ENCODE measurements around the gene APOBEC3F. TPM values are rescaled to one million over a fixed set of nuclear protein-coding genes. Genes with fewer than 3 reads are reported as not detected.
"Not testable (repeated sequence)": the region's sequence is repeated elsewhere in the genome, so short reads cannot be mapped to it uniquely, and the experiment has no call there.

APOBEC3F gene
- total RNA-seq, 3 donors from 2014 or later (not counting 1 experiment from before 2014, with no cell fraction given) = 30.1 to 54.4 (median 41.0) TPM

- Mint-ChIP-seq H3K4me1 (peaks cover 16 to 37% of the 10 kb centered on the region in 2 donors), H3K36me3 (no peaks in the 10 kb centered on the region), H3K27me3 (ENCODE audit: low read depth in 2 of 2) (no peaks in the 10 kb centered on the region), H3K27ac (peak overlapping the region; percentile 90 to 93), H3K4me3 (peak overlapping the region; percentile 91), H3K9me3 (no peaks in the 10 kb centered on the region)
- DNase-seq (no peak), ATAC-seq (no peak)
- no peak for TF ChIP-seq CTCF (IDR thresholded peaks at IDR 0.05)
- peaks cover 22% of the 10 kb centered on the region for H3K4me1 ChIP-seq (ENCODE audit: control insufficient read depth, insufficient read depth, low read length)
- no peaks in the 10 kb centered on the region for H3K27me3 ChIP-seq (ENCODE audit: control insufficient read depth, insufficient read depth, low read length)
- intact Hi-C loops (cut with micrococcal nuclease) = no loop called here
- peak overlapping the region; percentile 89 for H3K27ac ChIP-seq (ENCODE audit: low read length)
- H3K4me3 ChIP-seq (ENCODE audit: low read length) = peak overlapping the region; percentile 76
- H3K9me3 ChIP-seq (ENCODE audit: control insufficient read depth, insufficient read depth, low read length) = no peaks in the 10 kb centered on the region
- H3K36me3 ChIP-seq (ENCODE audit: control insufficient read depth, insufficient read depth, low read length) = no peaks in the 10 kb centered on the region
- 94% methylated on average over 19 of the region's 19 CpGs for WGBS (ENCODE audit: insufficient coverage)
Observed at GRCh38 chr22:39039306-39040126, 1.1 kb upstream of the APOBEC3F start.

GRCh38 chr22:39040155-39040537, 518 bp upstream of the APOBEC3F start:
- H3K27me3 ChIP-seq (ENCODE audit: control insufficient read depth, insufficient read depth, low read length); ATAC-seq; H3K36me3 Mint-ChIP-seq; H3K36me3 ChIP-seq (ENCODE audit: control insufficient read depth, insufficient read depth, low read length); H3K9me3 ChIP-seq (ENCODE audit: control insufficient read depth, insufficient read depth, low read length); intact Hi-C loops (cut with micrococcal nuclease); H3K27me3 Mint-ChIP-seq (ENCODE audit: low read depth in 2 of 2); H3K9me3 Mint-ChIP-seq: not testable (repeated sequence)
- H3K27ac Mint-ChIP-seq = peak overlapping the region; percentile 90 to 93
- WGBS (ENCODE audit: insufficient coverage) = 83% methylated on average over 2 of the region's 14 CpGs
- Histone ChIP-seq H3K27ac (ENCODE audit: low read length) (peak overlapping the region; percentile 89), H3K4me3 (ENCODE audit: low read length) (peak overlapping the region; percentile 76), H3K4me1 (ENCODE audit: control insufficient read depth, insufficient read depth, low read length) (peaks cover 24% of the 10 kb centered on the region)
- peaks cover 16 to 43% of the 10 kb centered on the region in 2 donors for H3K4me1 Mint-ChIP-seq
- peak overlapping the region; percentile 91 for H3K4me3 Mint-ChIP-seq
- peak in 1 of 2 donors; percentile 23 for DNase-seq

- no peak for ATAC-seq
- Mint-ChIP-seq H3K27ac (peak overlapping the region; percentile 90 to 93), H3K4me3 (peak overlapping the region; percentile 91), H3K9me3 (no peaks in the 10 kb centered on the region), H3K4me1 (peaks cover 29 to 60% of the 10 kb centered on the region in 2 donors), H3K27me3 (ENCODE audit: low read depth in 2 of 2) (no peaks in the 10 kb centered on the region), H3K36me3 (no peaks in the 10 kb centered on the region)
- Histone ChIP-seq H3K27ac (ENCODE audit: low read length) (peak overlapping the region; percentile 89), H3K4me3 (ENCODE audit: low read length) (peak overlapping the region; percentile 76), H3K9me3 (ENCODE audit: control insufficient read depth, insufficient read depth, low read length) (no peaks in the 10 kb centered on the region), H3K4me1 (ENCODE audit: control insufficient read depth, insufficient read depth, low read length) (peaks cover 27% of the 10 kb centered on the region), H3K36me3 (ENCODE audit: control insufficient read depth, insufficient read depth, low read length) (peaks cover 8% of the 10 kb centered on the region), H3K27me3 (ENCODE audit: control insufficient read depth, insufficient read depth, low read length) (no peaks in the 10 kb centered on the region)
- intact Hi-C loops (cut with micrococcal nuclease) = no loop called here
- DNase-seq = no peak
- WGBS (ENCODE audit: insufficient coverage) = 88% methylated on average over 7 of the region's 7 CpGs
- TF ChIP-seq CTCF (IDR thresholded peaks at IDR 0.05) = no peak
Observed at GRCh38 chr22:39041908-39042307, 1.2 kb downstream of the APOBEC3F start.

- H3K27me3 Mint-ChIP-seq (ENCODE audit: low read depth in 2 of 2); H3K4me3 Mint-ChIP-seq; intact Hi-C loops (cut with micrococcal nuclease); H3K27me3 ChIP-seq (ENCODE audit: control insufficient read depth, insufficient read depth, low read length); H3K36me3 Mint-ChIP-seq; H3K9me3 Mint-ChIP-seq; ATAC-seq; H3K4me3 ChIP-seq (ENCODE audit: low read length); H3K36me3 ChIP-seq (ENCODE audit: control insufficient read depth, insufficient read depth, low read length); DNase-seq; H3K9me3 ChIP-seq (ENCODE audit: control insufficient read depth, insufficient read depth, low read length); H3K27ac ChIP-seq (ENCODE audit: low read length): not testable (repeated sequence)
- 99% methylated on average over 12 of the region's 18 CpGs for WGBS (ENCODE audit: insufficient coverage)
- Mint-ChIP-seq H3K4me1 (peaks cover 29 to 65% of the 10 kb centered on the region in 2 donors), H3K27ac (peak overlapping the region in 1 of 2 donors; percentile 90)
- peaks cover 27% of the 10 kb centered on the region for H3K4me1 ChIP-seq (ENCODE audit: control insufficient read depth, insufficient read depth, low read length)
Observed at GRCh38 chr22:39043063-39043462, 2.4 kb downstream of the APOBEC3F start.

- H3K36me3 Mint-ChIP-seq; H3K4me3 ChIP-seq (ENCODE audit: low read length); intact Hi-C loops (cut with micrococcal nuclease); H3K4me3 Mint-ChIP-seq; H3K27me3 ChIP-seq (ENCODE audit: control insufficient read depth, insufficient read depth, low read length); H3K9me3 Mint-ChIP-seq; H3K27me3 Mint-ChIP-seq (ENCODE audit: low read depth in 2 of 2); H3K27ac ChIP-seq (ENCODE audit: low read length); H3K36me3 ChIP-seq (ENCODE audit: control insufficient read depth, insufficient read depth, low read length); DNase-seq; ATAC-seq; H3K9me3 ChIP-seq (ENCODE audit: control insufficient read depth, insufficient read depth, low read length): not testable (repeated sequence)
- H3K4me1 Mint-ChIP-seq = peaks cover 23 to 49% of the 10 kb centered on the region in 2 donors
- peak overlapping the region; percentile 64 to 65 for H3K27ac Mint-ChIP-seq
- H3K4me1 ChIP-seq (ENCODE audit: control insufficient read depth, insufficient read depth, low read length) = peaks cover 20% of the 10 kb centered on the region
- 92% methylated on average over 14 of the region's 14 CpGs for WGBS (ENCODE audit: insufficient coverage)
Observed at GRCh38 chr22:39045136-39045535, 4.5 kb downstream of the APOBEC3F start.

GRCh38 chr22:39049486-39049885, 8.8 kb downstream of the APOBEC3F start:
- ATAC-seq; H3K4me3 Mint-ChIP-seq; H3K4me3 ChIP-seq (ENCODE audit: low read length); intact Hi-C loops (cut with micrococcal nuclease); H3K36me3 ChIP-seq (ENCODE audit: control insufficient read depth, insufficient read depth, low read length); DNase-seq; H3K27ac ChIP-seq (ENCODE audit: low read length); H3K27me3 Mint-ChIP-seq (ENCODE audit: low read depth in 2 of 2); H3K36me3 Mint-ChIP-seq; H3K27ac Mint-ChIP-seq; H3K9me3 ChIP-seq (ENCODE audit: control insufficient read depth, insufficient read depth, low read length); H3K27me3 ChIP-seq (ENCODE audit: control insufficient read depth, insufficient read depth, low read length); H3K9me3 Mint-ChIP-seq: not testable (repeated sequence)
- H3K4me1 ChIP-seq (ENCODE audit: control insufficient read depth, insufficient read depth, low read length) = peaks cover 12% of the 10 kb centered on the region
- WGBS (ENCODE audit: insufficient coverage) = 89% methylated on average over 7 of the region's 7 CpGs
- H3K4me1 Mint-ChIP-seq = peaks cover 23 to 37% of the 10 kb centered on the region in 2 donors
